Body of pancreas (tissue), 4 donors: ENCODE results near the gene SELENBP1. TPM values are rescaled to one million over a fixed set of nuclear protein-coding genes. Genes with fewer than 3 reads are reported as not detected.

ENCODE experiments used
- ATAC-seq: fragments of 150-250 bp; one replicate; pipeline ENCODE4 v1.9.1; 2016
- DNase-seq, 4 donors: peaks; one replicate each; pipeline ENCODE4 v3.0.0-alpha.2; 2019
- H3K27ac ChIP-seq, 4 donors: fragments of 200-600 bp; sonication (generic); 1 replicate in 3 of 4; 2 replicates in 1 of 4; pipeline versions ENCODE4 v1.5.1 to v1.6.1; 2016 to 2019; ENCODE audit warnings: mild to moderate bottlenecking in 1 of 4, mixed read lengths in 1 of 4, moderate library complexity in 1 of 4
- H3K27me3 ChIP-seq, 2 donors: fragments of 200-600 bp; sonication (generic); one replicate each; pipeline ENCODE4 v1.6.0; 2016; ENCODE audit warnings: mild to moderate bottlenecking in 1 of 2
- H3K36me3 ChIP-seq, 2 donors: fragments of 200-600 bp; sonication (generic); replicated peaks in 1 of 2; 2 replicates each; pipeline ENCODE4 v1.5.1; 2016; ENCODE audit warnings: low read depth in 2 of 2; ENCODE audit not compliant: insufficient read depth in 1 of 2
- H3K4me1 ChIP-seq: fragments of 200-600 bp; sonication (generic); one replicate; pipeline ENCODE4 v1.6.0; 2016
- H3K4me3 ChIP-seq, 2 donors: fragments of 200-600 bp; sonication (generic); 1 replicate in 1 of 2; 2 replicates in 1 of 2; pipeline ENCODE4 v1.5.1; 2016 to 2019
- H3K9me3 ChIP-seq, 3 donors: fragments of 200-600 bp; sonication (generic); 1 replicate in 2 of 3; 2 replicates in 1 of 3; pipeline ENCODE4 v1.5.1; 2016
- CTCF ChIP-seq, 7 experiments: fragments of 450-650 bp in 4 of 7; fragments of 200-600 bp in 3 of 7; sonication (generic) in 3 of 7; IDR thresholded peaks; one replicate each; pipeline ENCODE4 v1.5.1; 2016 to 2019; ENCODE audit warnings: antibody characterized with exemption in 7 of 7
- POLR2A ChIP-seq, 3 donors: fragments of 450-650 bp; IDR thresholded peaks; one replicate each; pipeline ENCODE4 v1.6.1; 2016; ENCODE audit warnings: antibody characterized with exemption in 3 of 3, mild to moderate bottlenecking in 2 of 3
- WGBS, 2 donors: methylation state at CpG; one replicate each; pipeline ENCODE4 v1.1.5; 2017; 5-methylcytosine and 5-hydroxymethylcytosine counted together
- intact Hi-C: fragments of 100-400 bp; cut with DNase I; formaldehyde crosslinking; loops from one replicate; pipeline ENCODE4 v1.15.1; 2023
- total RNA-seq, 2 donors: library from RNA; depleted of rRNA; stranded (reverse); fragments of >200 nt; gene quantifications; one replicate each; pipeline ENCODE4 v1.1.0, GENCODE V29; 2016

SELENBP1 gene
- 100 to 1,000 TPM in 1 of 2 donors, 10 to 100 TPM in 1; 52.1 to 106 TPM for total RNA-seq

GRCh38 chr1:151372058-151372934 lies at the start of gene SELENBP1:
SELENBP1 (minus strand) TSS chr1:151372705; CDS start chr1:151372641, 64 bp downstream.
- H3K9me3 ChIP-seq = no peaks in the 10 kb centered on the region
- no peak for TF ChIP-seq CTCF (IDR thresholded peaks at IDR 0.05)
- peak; percentile 88 to 97 (median 97) for TF ChIP-seq POLR2A (IDR thresholded peaks at IDR 0.05)
- H3K4me1 ChIP-seq = peaks cover 40% of the 10 kb centered on the region
- DNase-seq (peak; percentile 94 to 98 (median 96)), ATAC-seq (peak; percentile 94)
- H3K27me3 ChIP-seq = no peaks in the 10 kb centered on the region
- no peaks in the 10 kb centered on the region for H3K36me3 ChIP-seq
- 4 to 10% methylated on average over 11 of the region's 11 CpGs for WGBS, 2 donors
- no peak within 1 kb of the TSS for H3K4me3 ChIP-seq
- H3K27ac ChIP-seq = peak within 1 kb of the TSS; percentile 78 to 88 (median 87)
- intact Hi-C loops = no loop called here

GRCh38 chr1:151419819-151420218 lies 47.3 kb upstream of the SELENBP1 start:
- ATAC-seq (no peak), DNase-seq (no peak)
- whole genome bisulfite sequencing, 2 donors = 89 to 95% methylated on average over 4 to 5 of the region's 5 CpGs
- Histone ChIP-seq H3K9me3 (no peaks in the 10 kb centered on the region), H3K36me3 (peaks cover 0 to 34% of the 10 kb centered on the region in 2 donors), H3K4me3 (no peak overlapping the region), H3K27ac (no peak overlapping the region), H3K27me3 (no peaks in the 10 kb centered on the region), H3K4me1 (no peaks in the 10 kb centered on the region)
- no peak for TF ChIP-seq CTCF (IDR thresholded peaks at IDR 0.05)
- no peak for TF ChIP-seq POLR2A (IDR thresholded peaks at IDR 0.05)
- intact Hi-C loops = no loop called here

- Histone ChIP-seq H3K4me1 (no peaks in the 10 kb centered on the region), H3K9me3 (no peaks in the 10 kb centered on the region), H3K36me3 (peaks cover 0 to 28% of the 10 kb centered on the region in 2 donors), H3K27me3 (no peaks in the 10 kb centered on the region), H3K27ac (no peak overlapping the region), H3K4me3 (no peak overlapping the region)
- ATAC-seq (no peak), DNase-seq (no peak)
- intact Hi-C loops = no loop called here
- TF ChIP-seq POLR2A (IDR thresholded peaks at IDR 0.05) (no peak), CTCF (IDR thresholded peaks at IDR 0.05) (no peak)
- WGBS, 2 donors = 85 to 98% methylated on average over 3 of the region's 3 CpGs
Measured at GRCh38 chr1:151418081-151418480, 45.6 kb upstream of the SELENBP1 start.

- Histone ChIP-seq H3K4me1 (no peaks in the 10 kb centered on the region), H3K4me3 (no peak overlapping the region), H3K27ac (no peak overlapping the region), H3K9me3 (no peaks in the 10 kb centered on the region), H3K27me3 (no peaks in the 10 kb centered on the region), H3K36me3 (peaks cover 0 to 27% of the 10 kb centered on the region in 2 donors)
- intact Hi-C loops = no loop called here
- DNase-seq (no peak), ATAC-seq (no peak)
- 93 to 100% methylated on average over 4 of the region's 4 CpGs for WGBS, 2 donors
- no peak for TF ChIP-seq POLR2A (IDR thresholded peaks at IDR 0.05)
- no peak for TF ChIP-seq CTCF (IDR thresholded peaks at IDR 0.05)
Measured at GRCh38 chr1:151416231-151416630, 43.7 kb upstream of the SELENBP1 start.
